Stomach smooth muscle (tissue), 2 donors: ENCODE results near the gene EPB41L2.

ENCODE experiments used
- H3K27ac ChIP-seq: one replicate; pipeline ENCODE4 v1.7.0; 2013; ENCODE audit warnings: mild to moderate bottlenecking, low read length, inconsistent platforms
- H3K27me3 ChIP-seq, 2 donors: one replicate each; pipeline ENCODE4 v1.7.0; 2013; ENCODE audit warnings: low read length in 2 of 2; ENCODE audit not compliant: insufficient read depth in 2 of 2, control insufficient read depth in 1 of 2
- H3K36me3 ChIP-seq, 2 donors: one replicate each; pipeline ENCODE4 v1.7.0; 2013; ENCODE audit warnings: low read length in 2 of 2; ENCODE audit not compliant: control insufficient read depth in 2 of 2, insufficient read depth in 2 of 2
- H3K4me1 ChIP-seq: one replicate; pipeline ENCODE4 v1.7.0; 2013; ENCODE audit warnings: low read length; ENCODE audit not compliant: control insufficient read depth, insufficient read depth
- H3K4me3 ChIP-seq, 2 donors: one replicate each; pipeline ENCODE4 v1.7.0; 2013; ENCODE audit warnings: low read length in 2 of 2
- H3K9ac ChIP-seq, 2 donors: one replicate each; pipeline ENCODE4 v1.7.0; 2013; ENCODE audit warnings: low read length in 2 of 2, mild to moderate bottlenecking in 1 of 2
- H3K9me3 ChIP-seq, 2 donors: one replicate each; pipeline ENCODE4 v1.7.0; 2013; ENCODE audit warnings: low read length in 2 of 2; ENCODE audit not compliant: control insufficient read depth in 2 of 2
- donor health status: healthy.
- donor health status: Pancreatic carcinoma.

Gene EPB41L2

GRCh38 chr6:131061751-131062119 is 1.3 kb downstream of the EPB41L2 start:
- Histone ChIP-seq H3K4me1 (peaks cover 11% of the 10 kb centered on the region), H3K4me3 (peak overlapping the region; percentile 78 to 86), H3K36me3 (no peaks in the 10 kb centered on the region), H3K9ac (peak overlapping the region; percentile 42 to 72), H3K27ac (no peak overlapping the region), H3K9me3 (no peaks in the 10 kb centered on the region), H3K27me3 (no peaks in the 10 kb centered on the region)

GRCh38 chr6:131061041-131061750 is 1.8 kb downstream of the EPB41L2 start:
- Histone ChIP-seq H3K4me3 (peak overlapping the region; percentile 78 to 86), H3K4me1 (peaks cover 11% of the 10 kb centered on the region), H3K9ac (peak overlapping the region in 1 of 2 donors; percentile 72), H3K9me3 (no peaks in the 10 kb centered on the region), H3K27ac (no peak overlapping the region), H3K36me3 (no peaks in the 10 kb centered on the region), H3K27me3 (no peaks in the 10 kb centered on the region)

- no peak overlapping the region for H3K4me3 ChIP-seq
- no peaks in the 10 kb centered on the region for H3K27me3 ChIP-seq
- peaks cover 0 to under 1% of the 10 kb centered on the region in 2 donors for H3K9me3 ChIP-seq
- H3K36me3 ChIP-seq, result no peaks in the 10 kb centered on the region
- no peak overlapping the region for H3K9ac ChIP-seq
- no peak overlapping the region for H3K27ac ChIP-seq
- peaks cover 11% of the 10 kb centered on the region for H3K4me1 ChIP-seq
These were observed 2.7 kb downstream of the EPB41L2 start for GRCh38 chr6:131060311-131060710.

GRCh38 chr6:131059486-131059885 is 3.6 kb downstream of the EPB41L2 start:
- Histone ChIP-seq H3K27me3 (no peaks in the 10 kb centered on the region), H3K9ac (no peak overlapping the region), H3K27ac (no peak overlapping the region), H3K4me1 (peaks cover 11% of the 10 kb centered on the region), H3K4me3 (no peak overlapping the region), H3K36me3 (no peaks in the 10 kb centered on the region), H3K9me3 (peaks cover 7 to 9% of the 10 kb centered on the region in 2 donors)

- Histone ChIP-seq H3K36me3 (no peaks in the 10 kb centered on the region), H3K9ac (no peak overlapping the region), H3K27me3 (no peaks in the 10 kb centered on the region), H3K4me3 (no peak overlapping the region), H3K9me3 (peaks cover 15 to 19% of the 10 kb centered on the region in 2 donors), H3K27ac (no peak overlapping the region), H3K4me1 (peaks cover 5% of the 10 kb centered on the region)
These were observed 4.8 kb downstream of the EPB41L2 start for GRCh38 chr6:131058236-131058635.

GRCh38 chr6:131054392-131055250 is 8.4 kb downstream of the EPB41L2 start:
- peaks cover 15 to 19% of the 10 kb centered on the region in 2 donors for H3K9me3 ChIP-seq
- H3K4me3 ChIP-seq, result no peak overlapping the region
- no peak overlapping the region for H3K27ac ChIP-seq
- peaks cover 2% of the 10 kb centered on the region for H3K4me1 ChIP-seq
- H3K9ac ChIP-seq, result no peak overlapping the region
- H3K27me3 ChIP-seq, result no peaks in the 10 kb centered on the region
- no peaks in the 10 kb centered on the region for H3K36me3 ChIP-seq

- H3K4me1 ChIP-seq, result peaks cover 2% of the 10 kb centered on the region
- peaks cover 15 to 19% of the 10 kb centered on the region in 2 donors for H3K9me3 ChIP-seq
- H3K36me3 ChIP-seq, result no peaks in the 10 kb centered on the region
- no peak overlapping the region for H3K9ac ChIP-seq
- no peak overlapping the region for H3K27ac ChIP-seq
- H3K4me3 ChIP-seq, result no peak overlapping the region
- H3K27me3 ChIP-seq, result no peaks in the 10 kb centered on the region
These were observed 9.4 kb downstream of the EPB41L2 start for GRCh38 chr6:131053546-131054240.

- H3K9ac ChIP-seq, result no peak overlapping the region
- no peak overlapping the region for H3K27ac ChIP-seq
- H3K9me3 ChIP-seq, result peaks cover 15 to 19% of the 10 kb centered on the region in 2 donors
- H3K4me3 ChIP-seq, result no peak overlapping the region
- H3K36me3 ChIP-seq, result no peaks in the 10 kb centered on the region
- peaks cover 2% of the 10 kb centered on the region for H3K4me1 ChIP-seq
- no peaks in the 10 kb centered on the region for H3K27me3 ChIP-seq
These were observed 10.9 kb downstream of the EPB41L2 start for GRCh38 chr6:131052181-131052580.

GRCh38 chr6:131051341-131051740 is 11.7 kb downstream of the EPB41L2 start:
- H3K27ac ChIP-seq, result no peak overlapping the region
- peaks cover 2% of the 10 kb centered on the region for H3K4me1 ChIP-seq
- no peaks in the 10 kb centered on the region for H3K36me3 ChIP-seq
- H3K9me3 ChIP-seq, result peaks cover 15 to 19% of the 10 kb centered on the region in 2 donors
- H3K27me3 ChIP-seq, result no peaks in the 10 kb centered on the region
- H3K9ac ChIP-seq, result no peak overlapping the region
- no peak overlapping the region for H3K4me3 ChIP-seq

GRCh38 chr6:131049608-131050007 is 13.4 kb downstream of the EPB41L2 start:
- Histone ChIP-seq H3K9ac (no peak overlapping the region), H3K27me3 (no peaks in the 10 kb centered on the region), H3K4me1 (peaks cover 2% of the 10 kb centered on the region), H3K9me3 (peaks cover 10 to 12% of the 10 kb centered on the region in 2 donors), H3K27ac (no peak overlapping the region), H3K36me3 (no peaks in the 10 kb centered on the region), H3K4me3 (no peak overlapping the region)
